SU-DHL-6 (cell line): ENCODE results near the gene UGT1A4.

Experiments used
- H2AFZ ChIP-seq: fragments of 200-600 bp; sonication (generic); 2 replicates; pipeline ENCODE4 v1.6.1; 2014; ENCODE audit warnings: low read depth, mild to moderate bottlenecking, moderate library complexity, mixed read lengths, antibody characterized with exemption, low read length; ENCODE audit not compliant: severe bottlenecking
- H3F3A ChIP-seq: fragments of 200-600 bp; shearing (Covaris generic); 2 replicates; pipeline ENCODE4 v1.6.0; 2016; ENCODE audit warnings: antibody characterized with exemption, mild to moderate bottlenecking; ENCODE audit not compliant: insufficient read depth
- H3K27ac ChIP-seq: fragments of 200-600 bp; sonication (generic); 2 replicates; pipeline ENCODE4 v1.5.1; 2016; ENCODE audit warnings: low read depth, mild to moderate bottlenecking, low read length, moderate library complexity, mixed read lengths
- H3K27me3 ChIP-seq: fragments of 200-600 bp; sonication (generic), shearing (Covaris generic); 2 replicates; pipeline ENCODE4 v1.6.0; 2014; ENCODE audit warnings: mild to moderate bottlenecking, low read length
- H3K36me3 ChIP-seq: fragments of 200-600 bp; sonication (generic); 2 replicates; pipeline ENCODE4 v1.6.1; 2014; ENCODE audit warnings: mild to moderate bottlenecking, low read length, mixed read lengths
- H3K4me2 ChIP-seq: fragments of 300-600, 200-600 bp; shearing (Covaris generic), sonication (generic); 2 replicates; pipeline ENCODE4 v1.6.0; 2014; ENCODE audit warnings: low read length, low read depth, mild to moderate bottlenecking; ENCODE audit not compliant: poor library complexity, severe bottlenecking
- H3K4me3 ChIP-seq: fragments of 200-600 bp; sonication (generic); 2 replicates; pipeline ENCODE4 v1.5.1; 2014; ENCODE audit warnings: antibody characterized with exemption, low read length, mild to moderate bottlenecking, mixed read lengths; ENCODE audit not compliant: insufficient read depth, poor library complexity, severe bottlenecking
- H3K79me2 ChIP-seq: fragments of 200-600 bp; sonication (generic); 2 replicates; pipeline ENCODE4 v1.6.1; 2014; ENCODE audit warnings: mild to moderate bottlenecking, low read length, moderate library complexity; ENCODE audit not compliant: insufficient read depth
- H3K9ac ChIP-seq: fragments of 200-600 bp; sonication (generic); 2 replicates; pipeline ENCODE4 v1.7.0; 2014; ENCODE audit warnings: mild to moderate bottlenecking, low read length
- H3K9me2 ChIP-seq: fragments of 200-600 bp; sonication (generic); replicated peaks from 2 replicates; pipeline ENCODE4 v1.6.1; 2014; ENCODE audit warnings: low read length; ENCODE audit not compliant: insufficient read depth
- H3K9me3 ChIP-seq: fragments of 200-600 bp; sonication (generic); 2 replicates; pipeline ENCODE4 v1.6.1; 2014; ENCODE audit warnings: low read length, mixed read lengths; ENCODE audit not compliant: insufficient read depth
- H4K20me1 ChIP-seq: fragments of 200-600 bp; sonication (generic); 2 replicates; pipeline ENCODE4 v1.6.1; 2014; ENCODE audit warnings: low read depth, mild to moderate bottlenecking, antibody characterized with exemption, low read length, moderate library complexity, mixed read lengths
- CTCF ChIP-seq: fragments of 200-600 bp; sonication (generic); IDR thresholded peaks from one replicate; pipeline ENCODE4 v1.5.1; 2017; ENCODE audit warnings: antibody characterized with exemption, mild to moderate bottlenecking, low read length, moderate library complexity; ENCODE audit not compliant: insufficient read depth, poor library complexity, severe bottlenecking
- EZH2phosphoT487 ChIP-seq: fragments of 200-600 bp; sonication (generic), shearing (Covaris generic); conservative IDR thresholded peaks from 2 replicates; pipeline ENCODE4 v1.6.1; 2018; ENCODE audit warnings: mild to moderate bottlenecking, antibody characterized with exemption, low read length, moderate library complexity, mixed read lengths

The UGT1A4 gene

GRCh38 chr2:233754872-233755611 lies 36.5 kb downstream of the UGT1A4 start:
- H4K20me1 ChIP-seq = no peaks in the 10 kb centered on the region
- H3K4me2 ChIP-seq = no peak overlapping the region
- no peaks in the 10 kb centered on the region for H3K9me2 ChIP-seq
- H3K4me3 ChIP-seq = no peak overlapping the region
- no peak overlapping the region for H2AFZ ChIP-seq
- peaks cover 5% of the 10 kb centered on the region; the same call in 1 of the 2 replicates for H3K9me3 ChIP-seq
- H3K36me3 ChIP-seq = no peaks in the 10 kb centered on the region
- no peak for TF ChIP-seq CTCF
- TF ChIP-seq EZH2phosphoT487 = no peak
- H3K79me2 ChIP-seq = no peaks in the 10 kb centered on the region
- no peaks in the 10 kb centered on the region for H3K27me3 ChIP-seq
- H3K9ac ChIP-seq = no peak overlapping the region
- no peak overlapping the region for H3K27ac ChIP-seq
- H3F3A ChIP-seq = no peaks in the 10 kb centered on the region

GRCh38 chr2:233756429-233757081 lies 38.0 kb downstream of the UGT1A4 start:
- Histone ChIP-seq H3K36me3 (no peaks in the 10 kb centered on the region), H2AFZ (no peak overlapping the region), H3K27ac (no peak overlapping the region), H3K79me2 (no peaks in the 10 kb centered on the region), H3K9ac (no peak overlapping the region), H3K9me2 (no peaks in the 10 kb centered on the region), H3K9me3 (no peaks in the 10 kb centered on the region), H3K4me3 (no peak overlapping the region), H3K27me3 (no peaks in the 10 kb centered on the region), H3F3A (no peaks in the 10 kb centered on the region), H4K20me1 (no peaks in the 10 kb centered on the region), H3K4me2 (no peak overlapping the region)
- TF ChIP-seq EZH2phosphoT487 (no peak), CTCF (no peak)

- Histone ChIP-seq H2AFZ (no peak overlapping the region), H3K9me2 (no peaks in the 10 kb centered on the region), H3K36me3 (no peaks in the 10 kb centered on the region), H3K9ac (no peak overlapping the region), H3K79me2 (no peaks in the 10 kb centered on the region), H3K4me2 (no peak overlapping the region), H3K9me3 (no peaks in the 10 kb centered on the region), H4K20me1 (no peaks in the 10 kb centered on the region), H3K27ac (no peak overlapping the region), H3F3A (no peaks in the 10 kb centered on the region), H3K27me3 (no peaks in the 10 kb centered on the region), H3K4me3 (no peak overlapping the region)
- TF ChIP-seq EZH2phosphoT487 = no peak
- TF ChIP-seq CTCF = no peak
These were observed 39.6 kb downstream of the UGT1A4 start for GRCh38 chr2:233758141-233758540.
